ENCODE data around the gene NDUFAF8.
"Not testable (repeated sequence)": the region's sequence is repeated elsewhere in the genome, so short reads cannot be mapped to it uniquely, and the experiment has no call there.

GRCh38 chr17:81227630-81228029 is 11.5 kb upstream of the NDUFAF8 start:
- TF ChIP-seq CTCF, POLR2A (IDR thresholded peaks at IDR 0.05): not testable (repeated sequence)

All from esophagus squamous epithelium (tissue), 4 donors.